Spleen (tissue), 11 donors: Measurements from ENCODE around the gene IGF2R. TPM values are rescaled to one million over a fixed set of nuclear protein-coding genes. Genes with fewer than 3 reads are reported as not detected.

Experiments
- DNase-seq: peaks from one replicate; pipeline ENCODE4 v3.0.0-alpha.2; 2020
- H3K27ac ChIP-seq, 8 donors: fragments of 200-600 bp; sonication (generic) in 7 of 8; 1 replicate in 4 of 8; 2 replicates in 4 of 8; pipeline versions ENCODE4 v1.5.0 to v1.8.0; 2016 to 2021; ENCODE audit warnings: inconsistent platforms in 4 of 8, mild to moderate bottlenecking in 4 of 8, moderate library complexity in 1 of 8
- H3K27me3 ChIP-seq, 7 donors: fragments of 200-600 bp; sonication (generic) in 6 of 7; replicated peaks in 1 of 7; 1 replicate in 4 of 7; 2 replicates in 3 of 7; pipeline versions ENCODE4 v1.5.0 to v1.8.0; 2016 to 2021; ENCODE audit warnings: inconsistent platforms in 3 of 7, mild to moderate bottlenecking in 1 of 7
- H3K36me3 ChIP-seq, 6 donors: fragments of 200-600 bp; sonication (generic) in 5 of 6; 1 replicate in 4 of 6; 2 replicates in 2 of 6; pipeline versions ENCODE4 v1.5.0 to v1.8.0; 2016 to 2021; ENCODE audit warnings: inconsistent platforms in 2 of 6
- H3K4me1 ChIP-seq, 6 donors: fragments of 200-600 bp; sonication (generic) in 5 of 6; 1 replicate in 3 of 6; 2 replicates in 3 of 6; pipeline versions ENCODE4 v1.5.0 to v1.8.0; 2016 to 2021; ENCODE audit warnings: inconsistent platforms in 3 of 6
- H3K4me3 ChIP-seq, 8 donors: fragments of 200-600 bp; sonication (generic) in 7 of 8; 1 replicate in 4 of 8; 2 replicates in 4 of 8; pipeline versions ENCODE4 v1.5.0 to v1.8.0; 2016 to 2021; ENCODE audit warnings: inconsistent platforms in 4 of 8, mild to moderate bottlenecking in 4 of 8, moderate library complexity in 2 of 8
- H3K9me3 ChIP-seq, 8 donors: fragments of 200-600 bp; sonication (generic) in 7 of 8; 1 replicate in 4 of 8; 2 replicates in 4 of 8; pipeline versions ENCODE4 v1.5.0 to v1.8.0; 2016 to 2021; ENCODE audit warnings: inconsistent platforms in 4 of 8
- CTCF ChIP-seq, 11 experiments: fragments of 200-600 bp in 7 of 11; fragments of 450-650 bp in 4 of 11; sonication (generic) in 4 of 11; IDR thresholded peaks in 8 of 11; conservative IDR thresholded peaks in 3 of 11; 1 replicate in 7 of 11; 2 replicates in 4 of 11; pipeline versions ENCODE4 v1.4.0 to v1.8.0; 2016 to 2021; ENCODE audit warnings: antibody characterized with exemption in 11 of 11, inconsistent platforms in 4 of 11, mild to moderate bottlenecking in 1 of 11
- POLR2A ChIP-seq, 3 donors: fragments of 450-650 bp; IDR thresholded peaks; one replicate each; pipeline ENCODE4 v1.5.1; 2017; ENCODE audit warnings: antibody characterized with exemption in 3 of 3, mild to moderate bottlenecking in 1 of 3
- POLR2AphosphoS5 ChIP-seq, 3 donors: sonication (generic); formaldehyde crosslinking; IDR thresholded peaks; one replicate each; pipeline ENCODE4 v1.5.1; 2017; ENCODE audit warnings: antibody characterized with exemption in 3 of 3
- WGBS, 5 donors: extraction: QIAGEN DNeasy Blood & Tissue Kit in 3 of 5; methylation state at CpG; one replicate each; pipeline versions ENCODE4 v1.1.5 to v1.1.7; 2013 to 2018; 5-methylcytosine and 5-hydroxymethylcytosine counted together
- intact Hi-C: fragments of 100-400 bp; cut with DNase I; formaldehyde crosslinking; loops from one replicate; pipeline ENCODE4 v1.15.0; 2023; ENCODE audit warnings: low total_unique reads
- polyA plus RNA-seq, 3 donors: library from polyadenylated mRNA; stranded (reverse); fragments of 200-250 nt; gene quantifications; one replicate each; pipeline ENCODE4 v1.2.1, GENCODE V29; 2013
- total RNA-seq, 7 donors: library from RNA; depleted of rRNA in 3 of 7; stranded (reverse); fragments of >200 nt in 3 of 7; fragmentation: NEBNext Ultra II Directional in 4 of 7; extraction: Animal tissue kit (Norgen Biotek cat#: 25700) in 4 of 7; gene quantifications; one replicate each; pipeline versions ENCODE4 v1.1.0 to v1.2.1, GENCODE V29; 2016 to 2021
- donor health status: healthy with polysubstance abuse.
- donor health status: DM: no; HTN: no; CAD: no; lungs with moderate emphysema.
- donor health status: DM: no; HTN: no; CAD: no.
- donor health status: Bipolar disorder and iron deficiency.
- donor health status: healthy.
- donor health status: DM: no; HTN: no; CAD: no.
- donor health status: DM: yes; HTN: yes; CAD: no.

IGF2R gene
- total and polyA plus RNA-seq, 10 donors: 6.9 to 193 (median 159) TPM

GRCh38 chr6:160027931-160028330, 59.0 kb downstream of the IGF2R start:
- Histone ChIP-seq H3K9me3 (no peaks in the 10 kb centered on the region), H3K27ac (peak overlapping the region in 1 of 8 donors; percentile 64), H3K27me3 (no peaks in the 10 kb centered on the region), H3K36me3 (peaks cover 0 to 100% (median 61%) of the 10 kb centered on the region in 6 donors), H3K4me1 (peaks cover 0 to 14% (median 3%) of the 10 kb centered on the region in 6 donors), H3K4me3 (no peak overlapping the region)
- TF ChIP-seq POLR2A (IDR thresholded peaks at IDR 0.05) (no peak), CTCF (IDR thresholded peaks at IDR 0.05 in 8 of 11, conservative IDR thresholded peaks at IDR 0.05 in 3 of 11) (no peak)
- WGBS, 5 donors: 79 to 94% (median 89%) methylated on average over 10 of the region's 10 CpGs
- intact Hi-C loops: loop anchor here (10.0 kb wide), 1 partner anchor 53 kb away; no protein-coding TSS in a partner anchor
- no peak for DNase-seq

GRCh38 chr6:160028487-160029275, 59.8 kb downstream of the IGF2R start:
- intact Hi-C loops: loop anchor here (10.0 kb wide), 1 partner anchor 54 kb away; no protein-coding TSS in a partner anchor
- TF ChIP-seq POLR2AphosphoS5 (IDR thresholded peaks at IDR 0.05): no peak
- TF ChIP-seq CTCF (IDR thresholded peaks at IDR 0.05 in 8 of 11, conservative IDR thresholded peaks at IDR 0.05 in 3 of 11): no peak
- TF ChIP-seq POLR2A (IDR thresholded peaks at IDR 0.05): no peak
- Histone ChIP-seq H3K27ac (peak overlapping the region in 2 of 8 donors; percentile 5 to 64), H3K4me1 (peaks cover 0 to 14% (median 3%) of the 10 kb centered on the region in 6 donors), H3K27me3 (no peaks in the 10 kb centered on the region), H3K9me3 (no peaks in the 10 kb centered on the region), H3K36me3 (peaks cover 0 to 100% (median 69%) of the 10 kb centered on the region in 6 donors), H3K4me3 (no peak overlapping the region)
- WGBS, 5 donors: 76 to 86% (median 82%) methylated on average over 8 of the region's 8 CpGs
- no peak for DNase-seq

GRCh38 chr6:160029525-160029924, 60.6 kb downstream of the IGF2R start:
- no peaks in the 10 kb centered on the region for H3K9me3 ChIP-seq
- 90 to 95% (median 93%) methylated on average over 11 of the region's 11 CpGs for WGBS, 5 donors
- H3K36me3 ChIP-seq: peaks cover 0 to 100% (median 73%) of the 10 kb centered on the region in 6 donors
- H3K4me3 ChIP-seq: no peak overlapping the region
- no peak for TF ChIP-seq POLR2A (IDR thresholded peaks at IDR 0.05)
- TF ChIP-seq CTCF (IDR thresholded peaks at IDR 0.05 in 8 of 11, conservative IDR thresholded peaks at IDR 0.05 in 3 of 11): no peak
- TF ChIP-seq POLR2AphosphoS5 (IDR thresholded peaks at IDR 0.05): no peak
- no peaks in the 10 kb centered on the region for H3K27me3 ChIP-seq
- intact Hi-C loops: loop anchor here (10.0 kb wide), 1 partner anchor 55 kb away; no protein-coding TSS in a partner anchor
- peak overlapping the region in 5 of 8 donors; percentile 11 to 63 (median 53) for H3K27ac ChIP-seq
- H3K4me1 ChIP-seq: peaks cover 0 to 14% (median 3%) of the 10 kb centered on the region in 6 donors
- DNase-seq: no peak

GRCh38 chr6:160030103-160030502, 61.2 kb downstream of the IGF2R start:
- Histone ChIP-seq H3K27ac (peak overlapping the region in 5 of 8 donors; percentile 11 to 63 (median 53)), H3K4me3 (no peak overlapping the region), H3K27me3 (no peaks in the 10 kb centered on the region), H3K4me1 (peaks cover 0 to 14% (median 3%) of the 10 kb centered on the region in 6 donors), H3K9me3 (no peaks in the 10 kb centered on the region), H3K36me3 (peaks cover 0 to 100% (median 73%) of the 10 kb centered on the region in 6 donors)
- intact Hi-C loops: no loop called here
- 38 to 65% (median 45%) methylated on average over 5 of the region's 5 CpGs for WGBS, 5 donors
- no peak for DNase-seq
- peak in 2 of 3 donors; percentile 9 to 43 for TF ChIP-seq POLR2AphosphoS5 (IDR thresholded peaks at IDR 0.05)
- TF ChIP-seq CTCF (IDR thresholded peaks at IDR 0.05 in 8 of 11, conservative IDR thresholded peaks at IDR 0.05 in 3 of 11): no peak
